Neural progenitor cell (in vitro differentiated cells): Measurements from ENCODE around the gene UBTD1. TPM values are rescaled to one million over a fixed set of nuclear protein-coding genes. Genes with fewer than 3 reads are reported as not detected.
A peak's percentile ranks its signal among the peaks of the same experiment; 100 is the strongest.

ENCODE experiments used
- DNase-seq: peaks from one replicate; pipeline ENCODE4 v3.0.0-alpha.2; 2016; ENCODE audit warnings: low spot score
- H2AFZ ChIP-seq: fragments of 200-600 bp; sonication (generic); replicated peaks from 2 replicates; pipeline ENCODE4 v1.6.1; 2016; ENCODE audit warnings: antibody characterized with exemption
- H3F3A ChIP-seq: fragments of 200-600 bp; sonication (generic); 2 replicates; pipeline ENCODE4 v1.6.1; 2016; ENCODE audit warnings: antibody characterized with exemption, low read depth
- H3K27ac ChIP-seq: fragments of 200-600 bp; sonication (generic); 2 replicates; pipeline ENCODE4 v1.5.1; 2016; ENCODE audit warnings: mild to moderate bottlenecking
- H3K27me3 ChIP-seq: fragments of 200-600 bp; sonication (generic); 2 replicates; pipeline ENCODE4 v1.6.1; 2016; ENCODE audit warnings: mild to moderate bottlenecking, moderate library complexity
- H3K36me3 ChIP-seq: fragments of 200-600 bp; sonication (generic); 2 replicates; pipeline ENCODE4 v1.5.1; 2016
- H3K4me1 ChIP-seq: fragments of 200-600 bp; sonication (generic); 2 replicates; pipeline ENCODE4 v1.6.1; 2016; ENCODE audit warnings: mixed run types
- H3K4me2 ChIP-seq: fragments of 200-600 bp; sonication (generic); 2 replicates; pipeline ENCODE4 v1.6.1; 2016
- H3K4me3 ChIP-seq: fragments of 200-600 bp; sonication (generic); 2 replicates; pipeline ENCODE4 v1.5.1; 2016
- H3K79me2 ChIP-seq: fragments of 200-600 bp; sonication (generic); 2 replicates; pipeline ENCODE4 v1.6.1; 2016; ENCODE audit warnings: low read depth
- H3K9ac ChIP-seq: fragments of 200-600 bp; sonication (generic); 2 replicates; pipeline ENCODE4 v1.6.1; 2016
- H3K9me3 ChIP-seq: fragments of 200-600 bp; sonication (generic); 2 replicates; pipeline ENCODE4 v1.5.1; 2016; ENCODE audit warnings: low read depth
- H4K20me1 ChIP-seq: fragments of 200-600 bp; sonication (generic); 2 replicates; pipeline ENCODE4 v1.6.1; 2016; ENCODE audit warnings: low read depth
- H3K27ac Mint-ChIP-seq: 3 replicates; pipeline ENCODE4 v1.8.0; 2021; ENCODE audit warnings: mixed read lengths
- H3K27me3 Mint-ChIP-seq: 2 replicates; pipeline ENCODE4 v1.8.0; 2022; ENCODE audit warnings: low read depth, mild to moderate bottlenecking, inconsistent platforms, moderate library complexity, mixed read lengths; ENCODE audit not compliant: insufficient read depth
- H3K36me3 Mint-ChIP-seq: 3 replicates; pipeline ENCODE4 v1.8.0; 2021; ENCODE audit warnings: mixed read lengths
- H3K4me1 Mint-ChIP-seq: 3 replicates; pipeline ENCODE4 v1.8.0; 2021; ENCODE audit warnings: mixed read lengths
- H3K4me3 Mint-ChIP-seq: 3 replicates; pipeline ENCODE4 v1.8.0; 2021; ENCODE audit warnings: mild to moderate bottlenecking, moderate library complexity, mixed read lengths
- H3K9me3 Mint-ChIP-seq: 3 replicates; pipeline ENCODE4 v1.8.0; 2020; ENCODE audit warnings: mixed read lengths
- EZH2 ChIP-seq: fragments of 200-600 bp; sonication (generic); IDR thresholded peaks from 2 replicates; pipeline ENCODE4 v1.6.1; 2017; ENCODE audit warnings: antibody characterized with exemption, mild to moderate bottlenecking, moderate library complexity
- EZH2phosphoT487 ChIP-seq: fragments of 200-600 bp; sonication (generic); IDR thresholded peaks from 2 replicates; pipeline ENCODE4 v1.6.1; 2017; ENCODE audit warnings: antibody characterized with exemption
- total RNA-seq: library from RNA; depleted of rRNA; stranded (reverse); fragments of >200 nt; gene quantifications from 2 replicates; pipeline ENCODE4 v1.2.3, GENCODE V29; 2015; ENCODE audit warnings: low replicate concordance
- TF ChIP-seq, protein P1 (sequence below): fragments of 200-600 bp; sonication (generic); IDR thresholded peaks from 2 replicates; pipeline ENCODE4 v1.5.1; 2017; ENCODE audit warnings: antibody characterized with exemption, mild to moderate bottlenecking

Gene UBTD1
- total RNA-seq, 1 donor from 2014 or later, result 4.7 TPM

DNA sequence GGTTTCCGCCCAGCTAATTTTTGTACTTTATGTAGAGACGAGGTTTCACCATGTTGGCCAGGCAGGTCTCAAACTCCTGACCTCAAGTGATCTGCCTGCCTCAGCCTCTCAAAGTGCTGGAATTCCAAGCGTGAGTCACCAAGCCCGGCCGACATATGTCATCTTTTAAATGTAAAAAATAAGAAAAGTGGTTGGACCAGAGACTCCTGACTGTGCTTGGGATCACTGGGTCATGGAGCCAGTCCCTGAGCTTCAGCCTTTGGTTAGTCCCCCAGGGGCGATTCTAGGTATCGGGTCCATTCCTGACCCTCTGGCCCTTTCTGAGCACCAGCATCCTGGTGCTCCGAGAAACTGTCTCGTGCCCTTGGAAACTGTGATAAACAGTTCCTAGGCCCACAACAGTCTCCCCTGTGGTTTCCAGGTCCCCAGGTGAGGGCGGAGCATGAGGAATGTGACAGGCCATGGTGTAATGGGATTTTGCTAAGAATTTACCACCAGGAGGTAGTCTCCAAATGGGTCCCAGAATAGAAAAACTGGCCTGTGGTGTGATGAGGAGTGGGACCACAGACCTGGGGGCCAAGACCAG, 32.8 kb downstream of the UBTD1 start:
- DNase-seq, result no peak
- Mint-ChIP-seq H3K27me3 (peaks cover 2% of the 10 kb centered on the region), H3K9me3 (peaks cover 6% of the 10 kb centered on the region), H3K36me3 (peaks cover 4% of the 10 kb centered on the region), H3K4me1 (peaks cover 21% of the 10 kb centered on the region), H3K4me3 (no peak overlapping the region), H3K27ac (peak overlapping the region; percentile 84)
- H3K4me2 ChIP-seq, result no peak overlapping the region
- H3F3A ChIP-seq, result no peaks in the 10 kb centered on the region
- no peak overlapping the region for H3K4me3 ChIP-seq
- no peaks in the 10 kb centered on the region for H3K4me1 ChIP-seq
- H3K9ac ChIP-seq, result no peak overlapping the region
- no peaks in the 10 kb centered on the region for H3K79me2 ChIP-seq
- no peaks in the 10 kb centered on the region for H3K27me3 ChIP-seq
- no peaks in the 10 kb centered on the region for H3K9me3 ChIP-seq
- H3K36me3 ChIP-seq, result no peaks in the 10 kb centered on the region
- H4K20me1 ChIP-seq, result no peaks in the 10 kb centered on the region
- no peak for TF ChIP-seq EZH2
- TF ChIP-seq, protein P1, sequence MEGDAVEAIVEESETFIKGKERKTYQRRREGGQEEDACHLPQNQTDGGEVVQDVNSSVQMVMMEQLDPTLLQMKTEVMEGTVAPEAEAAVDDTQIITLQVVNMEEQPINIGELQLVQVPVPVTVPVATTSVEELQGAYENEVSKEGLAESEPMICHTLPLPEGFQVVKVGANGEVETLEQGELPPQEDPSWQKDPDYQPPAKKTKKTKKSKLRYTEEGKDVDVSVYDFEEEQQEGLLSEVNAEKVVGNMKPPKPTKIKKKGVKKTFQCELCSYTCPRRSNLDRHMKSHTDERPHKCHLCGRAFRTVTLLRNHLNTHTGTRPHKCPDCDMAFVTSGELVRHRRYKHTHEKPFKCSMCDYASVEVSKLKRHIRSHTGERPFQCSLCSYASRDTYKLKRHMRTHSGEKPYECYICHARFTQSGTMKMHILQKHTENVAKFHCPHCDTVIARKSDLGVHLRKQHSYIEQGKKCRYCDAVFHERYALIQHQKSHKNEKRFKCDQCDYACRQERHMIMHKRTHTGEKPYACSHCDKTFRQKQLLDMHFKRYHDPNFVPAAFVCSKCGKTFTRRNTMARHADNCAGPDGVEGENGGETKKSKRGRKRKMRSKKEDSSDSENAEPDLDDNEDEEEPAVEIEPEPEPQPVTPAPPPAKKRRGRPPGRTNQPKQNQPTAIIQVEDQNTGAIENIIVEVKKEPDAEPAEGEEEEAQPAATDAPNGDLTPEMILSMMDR, result no peak
- no peak for TF ChIP-seq EZH2phosphoT487
- no peak overlapping the region for H3K27ac ChIP-seq
- no peak overlapping the region for H2AFZ ChIP-seq

DNA sequence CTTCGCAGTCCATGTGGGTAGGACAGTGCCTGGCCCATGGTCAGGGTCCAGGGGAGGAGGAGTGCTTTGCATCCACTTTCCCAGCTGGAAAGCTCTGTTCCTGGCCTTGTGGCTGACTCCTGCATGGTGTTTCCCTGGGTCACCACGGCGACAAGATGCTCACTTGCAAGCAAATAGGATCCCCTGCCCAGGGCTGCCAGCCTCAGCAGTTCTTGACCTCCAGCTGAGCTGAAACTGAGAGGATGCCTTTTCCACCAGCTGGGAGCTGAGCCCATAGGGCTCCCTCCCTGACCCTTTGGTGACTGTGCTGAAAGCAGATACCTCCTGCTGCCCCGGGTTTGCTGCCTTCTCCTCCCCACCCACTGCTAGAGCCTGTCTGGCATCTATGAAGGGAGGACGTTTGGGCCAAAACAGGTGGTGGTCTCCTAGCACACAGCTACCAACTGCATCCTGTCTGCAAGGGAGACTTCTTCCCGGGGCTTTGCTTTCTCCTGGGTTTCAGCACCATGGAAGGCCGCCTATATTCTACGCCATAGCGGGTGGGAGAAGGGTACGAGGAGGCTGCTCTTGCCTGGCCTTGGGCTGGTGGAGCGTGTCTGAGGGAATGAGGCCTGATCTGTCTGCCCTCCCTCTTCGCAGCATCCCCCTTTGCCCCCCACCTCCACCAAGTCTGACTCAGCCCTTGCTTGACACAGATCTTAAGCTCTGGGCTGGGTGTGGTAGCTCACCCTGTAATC, 34.4 kb downstream of the UBTD1 start:
- TF ChIP-seq EZH2phosphoT487 (no peak), EZH2 (no peak)
- TF ChIP-seq, protein P1, result no peak
- H3K4me1 ChIP-seq, result no peaks in the 10 kb centered on the region
- peak; percentile 33 for DNase-seq
- H3K27ac Mint-ChIP-seq, result peak overlapping the region; percentile 95
- no peaks in the 10 kb centered on the region for H3F3A ChIP-seq
- H3K4me2 ChIP-seq, result no peak overlapping the region
- no peaks in the 10 kb centered on the region for H4K20me1 ChIP-seq
- no peaks in the 10 kb centered on the region for H3K27me3 ChIP-seq
- H3K79me2 ChIP-seq, result no peaks in the 10 kb centered on the region
- peaks cover 5% of the 10 kb centered on the region for H3K9me3 Mint-ChIP-seq
- H2AFZ ChIP-seq, result no peak overlapping the region
- H3K4me3 Mint-ChIP-seq, result no peak overlapping the region
- H3K4me3 ChIP-seq, result no peak overlapping the region
- H3K4me1 Mint-ChIP-seq, result peaks cover 23% of the 10 kb centered on the region
- no peaks in the 10 kb centered on the region for H3K36me3 ChIP-seq
- H3K27me3 Mint-ChIP-seq, result peaks cover 2% of the 10 kb centered on the region
- no peaks in the 10 kb centered on the region for H3K9me3 ChIP-seq
- H3K36me3 Mint-ChIP-seq, result peaks cover 4% of the 10 kb centered on the region
- no peak overlapping the region for H3K27ac ChIP-seq
- no peak overlapping the region for H3K9ac ChIP-seq

DNA sequence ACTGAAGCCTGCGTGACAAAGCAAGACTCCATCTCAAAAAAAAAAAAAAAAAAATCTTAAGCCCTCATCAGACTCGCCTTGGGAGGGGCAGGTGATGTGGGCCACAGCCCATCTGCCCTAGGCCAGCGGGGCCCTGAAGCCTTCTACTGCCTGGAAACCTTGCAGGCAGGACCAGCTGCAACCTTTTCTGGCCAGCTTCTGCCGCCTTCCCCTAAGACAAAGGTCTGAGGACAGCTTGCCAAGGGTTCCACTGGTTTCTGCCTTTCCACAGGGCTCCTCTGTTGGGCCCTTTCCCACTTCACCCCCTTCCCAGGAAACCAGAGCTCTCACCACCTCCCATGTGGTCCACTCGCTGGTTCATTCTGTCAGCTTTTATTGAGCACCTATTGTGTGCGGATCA, 35.2 kb downstream of the UBTD1 start:
- peaks cover 4% of the 10 kb centered on the region for H3K36me3 Mint-ChIP-seq
- no peak overlapping the region for H3K4me3 Mint-ChIP-seq
- no peaks in the 10 kb centered on the region for H3K27me3 ChIP-seq
- no peak overlapping the region for H3K27ac ChIP-seq
- H3F3A ChIP-seq, result no peaks in the 10 kb centered on the region
- no peaks in the 10 kb centered on the region for H3K79me2 ChIP-seq
- peaks cover 5% of the 10 kb centered on the region for H3K9me3 Mint-ChIP-seq
- H3K27me3 Mint-ChIP-seq, result peaks cover 2% of the 10 kb centered on the region
- no peaks in the 10 kb centered on the region for H3K4me1 ChIP-seq
- no peak for DNase-seq
- peaks cover 26% of the 10 kb centered on the region for H3K4me1 Mint-ChIP-seq
- no peak for TF ChIP-seq EZH2
- TF ChIP-seq, protein P1, result no peak
- no peak for TF ChIP-seq EZH2phosphoT487
- H3K4me3 ChIP-seq, result no peak overlapping the region
- no peak overlapping the region for H3K27ac Mint-ChIP-seq
- no peak overlapping the region for H3K9ac ChIP-seq
- no peak overlapping the region for H2AFZ ChIP-seq
- H3K36me3 ChIP-seq, result no peaks in the 10 kb centered on the region
- no peaks in the 10 kb centered on the region for H3K9me3 ChIP-seq
- H4K20me1 ChIP-seq, result no peaks in the 10 kb centered on the region
- no peak overlapping the region for H3K4me2 ChIP-seq
